NCI-H526 (cell line): ENCODE results near the gene LDHB.

ENCODE experiments used
- DNase-seq, 2 experiments: peaks; one replicate each; lab custom pipeline; 2025; lab: John Stamatoyannopoulos, UW

LDHB gene

GRCh38 chr12:21607701-21608100 is 49.9 kb downstream of the LDHB start:
- no peak for DNase-seq

DNA sequence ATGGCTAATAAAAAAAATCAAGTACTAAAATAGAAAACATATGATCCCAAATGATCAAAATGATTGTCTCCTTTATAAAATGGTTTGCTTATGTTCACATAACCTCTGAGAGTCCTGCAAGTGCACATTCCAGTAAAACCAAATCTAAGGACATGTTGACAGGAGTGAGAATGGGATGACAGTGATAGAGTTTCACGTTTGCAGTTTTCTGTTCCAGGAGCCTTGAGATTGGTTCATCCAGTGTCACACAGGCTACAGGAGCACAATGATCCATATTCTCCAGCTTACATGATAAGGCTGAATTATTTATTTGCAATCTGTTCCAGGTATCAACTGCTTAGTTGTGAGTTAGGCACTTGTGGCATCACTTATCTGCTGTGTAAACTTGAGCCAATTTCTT is 51.5 kb downstream of the LDHB start:
- DNase-seq: no peak

GRCh38 chr12:21604245-21605101 is 53.2 kb downstream of the LDHB start, which contains the start of gene GYS2:
Gene GYS2 (minus strand): TSS chr12:21604847. CDS start chr12:21604592, 255 bp downstream.
- DNase-seq: no peak

DNA sequence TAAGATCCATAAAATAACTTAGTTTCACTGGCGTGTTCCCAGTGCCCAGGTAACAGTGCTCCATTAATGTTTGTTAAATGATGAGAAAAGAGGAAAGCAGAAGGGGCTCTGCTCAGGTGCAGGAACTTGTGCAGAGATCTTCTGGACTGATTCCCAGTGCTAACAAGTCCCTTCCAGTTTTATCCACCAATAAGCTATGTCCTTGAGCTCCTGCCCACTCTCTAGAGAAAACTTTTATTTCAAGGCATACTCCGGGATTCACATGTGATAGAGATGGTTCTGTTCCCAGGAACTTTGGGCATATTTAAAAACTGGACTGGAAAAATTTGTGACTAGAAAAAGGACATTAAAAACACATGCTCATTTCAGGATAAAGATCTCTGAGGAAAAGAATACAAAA is 54.9 kb downstream of the LDHB start:
- DNase-seq: no peak

DNA sequence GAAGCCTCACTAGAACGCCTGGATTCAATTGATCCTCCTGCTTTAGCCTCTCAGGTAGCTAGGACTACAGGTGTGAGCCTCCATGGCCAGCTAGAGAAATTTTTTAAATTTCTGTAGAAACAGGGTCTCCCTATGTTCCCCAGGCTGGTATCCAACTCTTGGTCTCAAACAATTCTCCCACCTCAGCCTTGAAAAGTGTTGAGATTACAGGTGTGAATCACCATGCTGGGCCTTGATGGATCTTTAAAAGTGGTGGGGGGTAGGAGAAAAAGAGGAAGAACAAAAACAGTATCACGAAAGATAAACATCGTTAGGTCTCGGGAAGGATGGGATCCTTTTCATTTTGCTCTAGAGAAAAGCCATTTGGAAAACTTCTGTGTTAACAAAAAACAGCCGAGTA is 57.4 kb downstream of the LDHB start:
- no peak for DNase-seq

DNA sequence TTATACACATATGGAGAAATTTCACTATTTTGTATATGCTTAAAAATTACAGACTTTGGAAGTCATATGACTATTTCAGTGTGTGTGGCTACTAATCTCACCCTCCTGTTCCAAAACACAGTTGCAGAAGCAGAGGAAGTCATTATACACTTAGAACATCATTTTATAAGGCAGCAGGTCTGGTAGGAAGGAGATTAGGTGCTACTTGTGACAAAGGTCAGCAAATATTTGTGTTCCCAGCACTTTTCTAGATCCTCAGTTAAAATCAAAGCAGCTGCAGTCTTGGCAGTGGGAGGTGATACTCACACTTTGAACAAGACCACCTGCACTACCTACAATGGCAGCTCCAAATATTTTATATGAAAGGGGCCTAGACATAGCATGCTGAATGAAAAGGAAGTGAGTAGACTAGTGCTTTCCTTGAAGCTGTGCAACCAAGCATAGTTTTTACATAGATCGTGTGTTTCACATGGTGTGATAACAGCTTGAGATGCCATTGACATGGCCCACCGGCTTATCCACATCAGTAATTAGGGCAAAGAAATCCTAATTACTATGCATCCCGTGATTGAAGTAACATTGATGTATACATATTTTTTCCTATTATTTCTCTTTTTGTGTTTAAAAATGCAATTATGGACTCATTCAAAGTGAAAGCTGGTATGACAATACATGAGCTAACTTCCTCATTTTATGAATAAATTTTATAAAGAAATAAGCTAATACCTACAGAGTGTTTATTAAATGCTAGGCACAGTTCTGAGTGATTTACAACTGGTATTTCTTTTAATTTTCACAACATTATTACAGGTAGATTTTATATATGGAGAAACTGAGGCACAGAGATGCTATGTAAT is 58.3 kb downstream of the LDHB start:
- DNase-seq: no peak

DNA sequence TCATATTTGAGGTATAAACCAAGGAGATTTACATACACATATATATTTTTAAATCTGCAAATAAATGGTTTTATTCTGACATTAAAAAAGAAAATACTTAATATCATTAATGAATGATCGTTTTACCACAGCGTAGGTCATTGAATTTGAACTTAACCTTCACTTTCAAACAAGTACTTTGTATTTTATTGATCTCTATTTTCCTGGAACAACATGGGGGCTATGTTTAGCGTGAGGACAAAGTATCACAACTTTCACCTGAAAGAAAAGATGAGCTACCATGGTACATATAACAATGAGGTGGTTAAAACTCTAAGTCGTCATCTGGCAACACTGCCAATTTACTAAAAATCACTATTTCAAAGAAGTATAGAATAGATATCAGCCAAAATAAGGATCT is 59.0 kb downstream of the LDHB start:
- DNase-seq: no peak

DNA sequence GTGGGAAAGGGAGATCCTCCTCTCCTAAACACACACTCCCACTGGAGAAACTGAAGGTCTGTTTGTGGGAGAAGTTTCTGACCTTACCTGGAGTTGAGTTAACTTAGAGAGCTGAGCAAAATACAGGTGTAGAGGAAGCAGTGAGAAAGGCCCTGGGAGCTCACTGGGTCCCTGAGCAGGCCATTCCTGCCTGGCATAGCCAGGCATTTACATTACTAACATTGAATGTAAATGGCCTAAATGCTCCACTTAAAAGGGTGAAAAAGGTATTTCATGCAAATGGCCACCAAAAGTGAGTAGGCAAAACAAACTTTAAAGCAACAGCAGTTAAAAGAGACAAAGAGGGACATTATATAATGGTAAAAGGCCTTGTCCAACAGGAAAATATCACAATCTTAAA is 62.3 kb downstream of the LDHB start:
- DNase-seq: peak in 1 of 2 experiments; percentile 30

DNA sequence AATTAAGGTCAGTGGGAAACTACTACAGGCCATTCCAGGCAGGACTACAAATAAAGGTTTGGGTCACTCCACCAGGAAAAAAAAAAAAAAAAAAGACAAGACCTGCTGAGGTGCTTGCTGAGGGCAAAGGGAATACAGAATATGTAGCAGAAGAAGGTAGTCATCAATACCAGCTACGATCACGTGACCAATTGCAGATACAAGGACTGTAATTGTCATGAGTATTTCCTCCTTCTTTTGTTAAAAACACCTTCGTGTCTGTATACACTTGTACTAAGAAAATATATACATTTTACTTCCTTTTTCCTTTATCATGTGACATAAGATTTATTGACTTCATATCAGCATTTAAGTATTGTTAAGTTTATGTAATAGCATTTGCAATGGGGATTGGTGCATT is 72.2 kb downstream of the LDHB start:
- DNase-seq: no peak
